Measurements from ENCODE around the gene KPNA1. TPM values are rescaled to one million over a fixed set of nuclear protein-coding genes. Genes with fewer than 3 reads are reported as not detected.

The KPNA1 gene
- total and polyA plus RNA-seq, 2 experiments from 2014 or later = 38.9 to 44.0 TPM

DNA sequence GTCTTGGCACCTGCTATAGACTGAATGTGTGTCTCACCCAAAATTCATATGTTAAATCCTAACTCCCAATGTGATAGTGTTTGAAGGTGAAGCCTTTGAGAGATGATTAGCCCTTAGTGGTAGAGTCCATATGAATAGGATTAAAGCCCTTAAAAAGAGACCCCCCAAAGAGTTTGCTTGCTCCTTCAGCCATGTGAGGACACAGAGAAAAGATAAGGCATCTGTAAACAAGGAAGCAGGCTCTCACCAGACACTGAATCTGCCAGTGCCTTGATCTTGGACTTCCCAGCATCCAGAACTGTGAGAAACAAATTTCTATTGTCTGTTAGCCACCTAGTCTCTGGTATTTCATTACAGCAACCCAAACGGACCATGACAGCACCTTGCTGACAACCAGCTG, 16.6 kb downstream of the KPNA1 start:
- Histone ChIP-seq H3K4me1 (ENCODE audit: insufficient read depth) (no peaks in the 10 kb centered on the region), H3K27ac (no peak overlapping the region), H3K27me3 (no peaks in the 10 kb centered on the region), H3K9me2 (replicated peaks; ENCODE audit: insufficient read depth) (no peaks in the 10 kb centered on the region), H3K36me3 (replicated peaks; ENCODE audit: insufficient read depth, low read depth) (no peaks in the 10 kb centered on the region), H4K20me1 (ENCODE audit: insufficient read depth, poor library complexity, severe bottlenecking) (peaks cover 55% of the 10 kb centered on the region), H3K4me3 (no peak overlapping the region), H3K9me3 (ENCODE audit: low read depth) (no peaks in the 10 kb centered on the region), H3K79me2 (peaks cover 74% of the 10 kb centered on the region), H2AFZ (no peak overlapping the region), H3K4me2 (no peak overlapping the region)
- 33% methylated on average over 1 of the region's 1 CpG for WGBS (ENCODE audit: low lambda C conversion rate, missing lambda C conversion rate)
- DNase-seq (ENCODE audit: low spot score) = no peak
- TF ChIP-seq EZH2phosphoT487 (IDR thresholded peaks at IDR 0.05; ENCODE audit: low read depth, severe bottlenecking, unreplicated experiment) (no peak), EZH2 (IDR thresholded peaks at IDR 0.05; ENCODE audit: borderline replicate concordance) (no peak)
- TF ChIP-seq, protein P1, sequence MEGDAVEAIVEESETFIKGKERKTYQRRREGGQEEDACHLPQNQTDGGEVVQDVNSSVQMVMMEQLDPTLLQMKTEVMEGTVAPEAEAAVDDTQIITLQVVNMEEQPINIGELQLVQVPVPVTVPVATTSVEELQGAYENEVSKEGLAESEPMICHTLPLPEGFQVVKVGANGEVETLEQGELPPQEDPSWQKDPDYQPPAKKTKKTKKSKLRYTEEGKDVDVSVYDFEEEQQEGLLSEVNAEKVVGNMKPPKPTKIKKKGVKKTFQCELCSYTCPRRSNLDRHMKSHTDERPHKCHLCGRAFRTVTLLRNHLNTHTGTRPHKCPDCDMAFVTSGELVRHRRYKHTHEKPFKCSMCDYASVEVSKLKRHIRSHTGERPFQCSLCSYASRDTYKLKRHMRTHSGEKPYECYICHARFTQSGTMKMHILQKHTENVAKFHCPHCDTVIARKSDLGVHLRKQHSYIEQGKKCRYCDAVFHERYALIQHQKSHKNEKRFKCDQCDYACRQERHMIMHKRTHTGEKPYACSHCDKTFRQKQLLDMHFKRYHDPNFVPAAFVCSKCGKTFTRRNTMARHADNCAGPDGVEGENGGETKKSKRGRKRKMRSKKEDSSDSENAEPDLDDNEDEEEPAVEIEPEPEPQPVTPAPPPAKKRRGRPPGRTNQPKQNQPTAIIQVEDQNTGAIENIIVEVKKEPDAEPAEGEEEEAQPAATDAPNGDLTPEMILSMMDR (IDR thresholded peaks at IDR 0.05; ENCODE audit: poor library complexity) = no peak

DNA sequence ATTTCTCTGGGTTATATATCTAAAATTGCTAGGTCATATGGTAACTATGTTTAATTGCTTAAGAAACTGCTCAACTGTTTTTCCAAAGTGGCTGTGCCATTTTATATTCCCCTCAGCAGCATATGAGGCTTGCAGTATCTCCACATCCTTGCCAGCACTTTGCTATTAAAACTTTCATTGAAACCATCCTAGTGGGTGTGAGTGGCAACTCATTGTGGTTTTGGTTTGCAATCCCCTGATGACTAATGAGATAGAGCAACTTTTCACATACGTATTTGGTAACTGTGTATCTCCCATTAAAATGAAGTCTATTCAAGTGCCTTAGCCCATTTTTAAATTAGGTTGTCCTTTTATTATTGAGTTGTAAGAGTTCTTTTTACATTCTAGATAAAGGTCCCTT, 17.3 kb downstream of the KPNA1 start:
- H3K27me3 ChIP-seq = no peaks in the 10 kb centered on the region
- no peak overlapping the region for H3K4me2 ChIP-seq
- H3K4me3 ChIP-seq = no peak overlapping the region
- H3K4me1 ChIP-seq (ENCODE audit: insufficient read depth) = no peaks in the 10 kb centered on the region
- no peaks in the 10 kb centered on the region for H3K9me2 ChIP-seq (replicated peaks; ENCODE audit: insufficient read depth)
- peaks cover 53% of the 10 kb centered on the region for H4K20me1 ChIP-seq (ENCODE audit: insufficient read depth, poor library complexity, severe bottlenecking)
- H3K79me2 ChIP-seq = peaks cover 73% of the 10 kb centered on the region
- H2AFZ ChIP-seq = no peak overlapping the region
- 73% methylated on average over 1 of the region's 1 CpG for WGBS (ENCODE audit: low lambda C conversion rate, missing lambda C conversion rate)
- no peaks in the 10 kb centered on the region for H3K9me3 ChIP-seq (ENCODE audit: low read depth)
- H3K36me3 ChIP-seq (replicated peaks; ENCODE audit: insufficient read depth, low read depth) = no peaks in the 10 kb centered on the region
- no peak for TF ChIP-seq EZH2 (IDR thresholded peaks at IDR 0.05; ENCODE audit: borderline replicate concordance)
- TF ChIP-seq, protein P1 (IDR thresholded peaks at IDR 0.05; ENCODE audit: poor library complexity) = no peak
- TF ChIP-seq EZH2phosphoT487 (IDR thresholded peaks at IDR 0.05; ENCODE audit: low read depth, severe bottlenecking, unreplicated experiment) = no peak
- no peak for DNase-seq (ENCODE audit: low spot score)
- H3K27ac ChIP-seq = no peak overlapping the region

DNA sequence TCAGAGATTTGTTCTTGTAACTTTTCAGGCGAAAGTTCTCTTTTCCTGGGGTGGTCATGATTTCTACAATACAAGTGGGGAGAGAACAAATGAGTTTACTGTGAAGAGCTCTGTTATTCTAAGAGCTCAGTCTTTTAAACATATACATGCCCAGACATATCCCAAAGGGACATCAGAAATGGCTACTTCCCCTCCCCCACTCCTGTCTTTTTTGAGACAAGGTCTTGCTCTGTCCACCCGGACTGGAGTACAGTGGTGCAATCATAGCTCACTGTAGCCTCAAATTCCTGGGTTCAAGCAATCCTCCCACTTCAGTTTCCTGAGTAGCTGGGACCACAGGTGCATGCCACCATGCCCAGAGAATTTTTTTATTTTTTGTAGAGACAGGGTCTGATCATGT, 18.2 kb downstream of the KPNA1 start:
- Histone ChIP-seq H3K36me3 (replicated peaks; ENCODE audit: insufficient read depth, low read depth) (no peaks in the 10 kb centered on the region), H3K9me2 (replicated peaks; ENCODE audit: insufficient read depth) (no peaks in the 10 kb centered on the region), H3K4me3 (no peak overlapping the region), H3K27me3 (no peaks in the 10 kb centered on the region), H3K9me3 (ENCODE audit: low read depth) (no peaks in the 10 kb centered on the region), H3K4me1 (ENCODE audit: insufficient read depth) (no peaks in the 10 kb centered on the region), H3K27ac (no peak overlapping the region), H3K79me2 (peaks cover 68% of the 10 kb centered on the region), H3K4me2 (no peak overlapping the region), H4K20me1 (ENCODE audit: insufficient read depth, poor library complexity, severe bottlenecking) (peaks cover 44% of the 10 kb centered on the region), H2AFZ (no peak overlapping the region)
- DNase-seq (ENCODE audit: low spot score) = no peak
- 92% methylated on average over 2 of the region's 2 CpGs for WGBS (ENCODE audit: low lambda C conversion rate, missing lambda C conversion rate)
- TF ChIP-seq, protein P1 (IDR thresholded peaks at IDR 0.05; ENCODE audit: poor library complexity) = no peak
- TF ChIP-seq EZH2phosphoT487 (IDR thresholded peaks at IDR 0.05; ENCODE audit: low read depth, severe bottlenecking, unreplicated experiment) = no peak

DNA sequence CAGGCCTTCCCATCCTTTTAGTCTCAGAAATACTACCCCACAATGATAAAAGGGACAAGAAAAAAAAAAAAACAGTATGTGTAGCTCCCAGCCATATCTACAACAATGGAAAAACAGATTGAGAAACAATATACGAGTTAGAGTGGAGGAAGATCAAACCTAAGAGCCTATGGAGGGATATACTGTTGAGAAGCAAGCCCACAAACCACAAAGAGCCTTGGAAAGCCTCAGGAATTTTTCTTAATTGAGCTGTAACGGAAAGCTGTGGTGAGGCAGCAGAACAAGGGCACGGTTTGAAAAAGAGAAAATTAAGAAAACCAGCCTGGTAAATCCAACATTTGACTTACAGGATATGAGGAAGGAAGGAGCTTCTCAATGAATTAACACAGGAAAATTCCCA, 21.4 kb downstream of the KPNA1 start:
- Histone ChIP-seq H3K27ac (no peak overlapping the region), H4K20me1 (ENCODE audit: insufficient read depth, poor library complexity, severe bottlenecking) (peaks cover 16% of the 10 kb centered on the region), H3K4me1 (ENCODE audit: insufficient read depth) (no peaks in the 10 kb centered on the region), H3K9me2 (replicated peaks; ENCODE audit: insufficient read depth) (no peaks in the 10 kb centered on the region), H3K36me3 (replicated peaks; ENCODE audit: insufficient read depth, low read depth) (no peaks in the 10 kb centered on the region), H3K79me2 (peaks cover 51% of the 10 kb centered on the region), H2AFZ (no peak overlapping the region), H3K27me3 (no peaks in the 10 kb centered on the region), H3K4me3 (no peak overlapping the region), H3K4me2 (no peak overlapping the region), H3K9me3 (ENCODE audit: low read depth) (no peaks in the 10 kb centered on the region)
- 74% methylated on average over 3 of the region's 3 CpGs for WGBS (ENCODE audit: low lambda C conversion rate, missing lambda C conversion rate)
- TF ChIP-seq EZH2phosphoT487 (IDR thresholded peaks at IDR 0.05; ENCODE audit: low read depth, severe bottlenecking, unreplicated experiment) (no peak), EZH2 (IDR thresholded peaks at IDR 0.05; ENCODE audit: borderline replicate concordance) (no peak)
- TF ChIP-seq, protein P1 (IDR thresholded peaks at IDR 0.05; ENCODE audit: poor library complexity) = no peak
- no peak for DNase-seq (ENCODE audit: low spot score)

All from hepatocyte (in vitro differentiated cells).